Measurements from ENCODE around the gene ZDHHC18. TPM values are rescaled to one million over a fixed set of nuclear protein-coding genes. Genes with fewer than 3 reads are reported as not detected.
"Not testable (repeated sequence)": the region's sequence is repeated elsewhere in the genome, so short reads cannot be mapped to it uniquely, and the experiment has no call there.

ZDHHC18 gene
- total RNA-seq, 1 experiment from 2014 or later = 12.5 TPM

DNA sequence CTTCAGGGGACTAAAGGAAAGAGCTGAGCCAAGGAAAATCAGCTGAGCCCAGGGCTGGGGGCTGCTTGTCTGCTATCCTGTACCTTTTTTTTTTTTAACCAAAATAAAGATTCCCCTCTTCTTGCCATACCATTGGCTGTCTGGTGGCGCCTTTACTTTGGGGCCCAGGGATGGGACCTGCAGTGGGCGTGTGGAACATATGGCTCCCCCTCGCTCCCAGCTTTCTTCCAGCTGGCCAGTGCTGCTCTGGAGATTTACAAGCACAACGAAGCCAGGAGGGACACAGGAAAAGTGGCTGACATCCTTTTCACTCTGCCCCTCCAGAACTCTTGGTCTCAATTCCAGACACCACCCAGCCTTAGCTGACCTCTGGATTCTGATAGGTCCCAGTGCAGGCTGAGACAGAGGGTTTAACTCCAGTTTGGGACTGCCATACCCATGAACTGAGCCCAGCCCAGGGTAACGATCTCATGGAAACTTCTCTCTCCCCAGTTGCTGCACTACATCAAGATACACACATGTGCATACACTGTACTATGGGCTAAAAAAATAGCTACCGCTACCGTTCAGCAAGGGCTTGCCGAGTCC is 31.1 kb downstream of the ZDHHC18 start:
- DNase-seq (ENCODE audit: extremely low read depth, low read depth) = no peak

DNA sequence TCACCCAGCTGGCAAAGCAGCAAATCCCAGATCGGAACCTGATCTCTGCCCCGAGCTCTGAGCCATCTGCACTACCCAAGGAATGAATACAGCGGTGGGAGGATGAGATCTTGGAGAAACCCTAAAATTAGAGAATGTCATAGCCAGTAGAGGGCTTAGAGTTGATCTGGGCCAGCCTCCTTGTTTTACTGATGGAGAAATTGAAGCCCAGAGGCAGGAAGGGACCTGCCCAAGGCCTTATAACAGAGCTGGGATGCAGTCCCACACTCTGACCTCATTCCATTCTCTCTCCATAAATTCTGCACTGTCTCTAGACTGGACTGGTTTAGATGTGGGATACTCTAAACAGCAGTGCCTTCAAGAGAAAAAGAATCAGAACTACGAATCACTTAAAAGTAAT is 31.7 kb downstream of the ZDHHC18 start:
- no peak for DNase-seq (ENCODE audit: extremely low read depth, low read depth)

DNA sequence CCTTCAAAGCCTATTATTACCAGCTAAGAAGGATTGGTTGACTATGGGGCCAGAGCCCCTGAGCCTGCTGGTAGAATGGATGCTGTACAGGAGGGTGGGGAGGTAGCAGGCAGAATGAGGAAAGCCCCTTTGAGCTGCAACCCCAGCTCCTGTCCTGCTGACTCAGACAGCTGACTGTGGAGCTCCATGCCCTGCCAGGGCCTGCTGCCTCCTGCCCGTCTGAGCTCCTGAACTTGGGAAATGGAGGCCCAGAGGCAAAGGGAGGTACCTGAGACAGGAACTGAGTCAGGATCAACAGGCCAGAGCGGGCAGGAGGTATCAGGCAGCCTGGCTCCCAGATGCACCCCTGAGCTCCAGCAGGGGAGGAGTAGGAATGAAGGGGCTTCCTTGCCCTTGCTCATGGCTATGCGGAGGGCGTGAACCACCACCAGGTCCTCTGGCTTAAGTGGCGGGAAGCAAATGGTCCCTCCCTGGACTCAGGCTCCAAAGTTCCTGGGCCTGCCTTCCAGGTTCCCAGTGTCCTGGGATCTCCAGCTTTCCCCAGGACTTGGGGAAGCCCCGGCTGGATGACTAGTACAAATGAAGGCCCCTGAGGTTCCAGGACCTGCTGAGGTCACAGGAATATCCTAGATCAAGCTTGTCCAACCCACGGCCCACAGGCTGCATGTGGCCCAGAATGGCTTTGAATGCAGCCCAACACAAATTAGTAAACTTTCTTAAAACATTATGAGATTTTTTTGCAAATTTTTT is 32.6 kb downstream of the ZDHHC18 start:
- no peak for DNase-seq (ENCODE audit: extremely low read depth, low read depth)

DNA sequence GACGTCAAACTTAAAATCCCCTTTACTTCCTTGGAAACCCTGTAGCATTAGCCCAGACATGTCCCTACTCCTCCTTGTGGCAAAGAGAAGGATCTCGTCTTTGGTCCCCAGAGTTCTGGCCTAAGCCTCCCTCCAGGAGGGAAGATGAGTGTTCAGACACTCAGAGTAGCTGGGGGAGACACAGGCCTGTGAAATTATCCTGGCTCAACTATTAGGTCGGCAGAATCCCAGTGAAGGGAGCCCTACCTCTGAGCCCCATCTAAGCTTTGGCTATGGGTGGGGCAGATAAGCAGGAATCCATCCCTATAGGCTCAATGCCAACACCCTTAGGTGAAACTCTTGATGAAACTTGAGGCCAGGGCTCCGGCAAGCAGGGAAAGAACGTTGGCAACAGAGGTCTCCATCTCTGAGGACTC is 34.8 kb downstream of the ZDHHC18 start:
- DNase-seq (ENCODE audit: extremely low read depth, low read depth) = no peak

DNA sequence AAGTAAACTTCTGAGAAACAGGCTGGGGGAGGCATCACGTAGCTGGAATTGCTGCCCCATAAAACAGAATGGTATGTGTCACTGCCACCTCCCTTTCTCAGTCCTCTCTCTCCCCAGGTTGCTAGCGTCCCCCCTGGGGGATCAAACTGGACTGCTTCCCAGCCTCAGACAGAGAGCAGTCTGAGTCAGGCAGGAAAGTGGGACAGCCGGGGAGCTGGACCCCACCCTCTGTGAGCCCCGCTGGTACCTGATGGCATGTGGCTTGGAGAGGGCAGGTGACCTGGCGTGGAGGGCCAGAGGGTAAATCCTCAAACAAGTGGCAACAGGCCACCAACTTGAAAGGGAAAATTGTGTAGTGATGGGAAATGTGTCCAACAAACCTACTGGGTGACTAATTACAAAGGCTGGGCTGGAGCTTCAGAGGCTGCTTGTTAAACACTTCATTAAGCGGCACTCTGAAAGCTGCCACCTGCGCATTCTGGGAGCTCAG is 35.4 kb downstream of the ZDHHC18 start:
- DNase-seq (ENCODE audit: extremely low read depth, low read depth) = no peak

DNA sequence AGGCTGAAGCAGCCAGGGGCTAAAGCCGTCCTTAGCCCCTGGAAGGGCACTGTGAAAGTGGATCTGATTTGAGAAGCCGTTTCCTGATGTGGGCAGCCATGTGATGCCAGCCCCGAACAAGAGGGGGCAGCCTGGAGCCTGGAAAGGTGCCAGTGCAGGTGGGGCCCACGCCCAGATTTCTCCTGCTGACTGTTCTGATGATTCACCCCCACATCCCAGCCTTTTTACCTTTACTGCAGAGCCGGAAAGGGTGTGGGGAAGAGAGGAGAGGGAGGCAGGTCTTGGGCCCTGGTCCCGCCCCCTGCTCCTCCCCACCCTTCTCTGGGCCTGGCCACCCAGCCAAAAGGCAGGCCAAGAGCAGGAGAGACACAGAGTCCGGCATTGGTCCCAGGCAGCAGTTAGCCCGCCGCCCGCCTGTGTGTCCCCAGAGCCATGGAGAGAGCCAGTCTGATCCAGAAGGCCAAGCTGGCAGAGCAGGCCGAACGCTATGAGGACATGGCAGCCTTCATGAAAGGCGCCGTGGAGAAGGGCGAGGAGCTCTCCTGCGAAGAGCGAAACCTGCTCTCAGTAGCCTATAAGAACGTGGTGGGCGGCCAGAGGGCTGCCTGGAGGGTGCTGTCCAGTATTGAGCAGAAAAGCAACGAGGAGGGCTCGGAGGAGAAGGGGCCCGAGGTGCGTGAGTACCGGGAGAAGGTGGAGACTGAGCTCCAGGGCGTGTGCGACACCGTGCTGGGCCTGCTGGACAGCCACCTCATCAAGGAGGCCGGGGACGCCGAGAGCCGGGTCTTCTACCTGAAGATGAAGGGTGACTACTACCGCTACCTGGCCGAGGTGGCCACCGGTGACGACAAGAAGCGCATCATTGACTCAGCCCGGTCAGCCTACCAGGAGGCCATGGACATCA is 36.5 kb downstream of the ZDHHC18 start, which contains the start of gene SFN:
TSS of gene SFN (plus strand) at position 369 of the 904 bp plus-strand sequence. CDS start at position 433, 64 bp downstream.
- peak; percentile 80 for DNase-seq (ENCODE audit: extremely low read depth, low read depth)

DNA sequence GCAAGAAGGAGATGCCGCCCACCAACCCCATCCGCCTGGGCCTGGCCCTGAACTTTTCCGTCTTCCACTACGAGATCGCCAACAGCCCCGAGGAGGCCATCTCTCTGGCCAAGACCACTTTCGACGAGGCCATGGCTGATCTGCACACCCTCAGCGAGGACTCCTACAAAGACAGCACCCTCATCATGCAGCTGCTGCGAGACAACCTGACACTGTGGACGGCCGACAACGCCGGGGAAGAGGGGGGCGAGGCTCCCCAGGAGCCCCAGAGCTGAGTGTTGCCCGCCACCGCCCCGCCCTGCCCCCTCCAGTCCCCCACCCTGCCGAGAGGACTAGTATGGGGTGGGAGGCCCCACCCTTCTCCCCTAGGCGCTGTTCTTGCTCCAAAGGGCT is 37.2 kb downstream of the ZDHHC18 start:
- no peak for DNase-seq (ENCODE audit: extremely low read depth, low read depth)

DNA sequence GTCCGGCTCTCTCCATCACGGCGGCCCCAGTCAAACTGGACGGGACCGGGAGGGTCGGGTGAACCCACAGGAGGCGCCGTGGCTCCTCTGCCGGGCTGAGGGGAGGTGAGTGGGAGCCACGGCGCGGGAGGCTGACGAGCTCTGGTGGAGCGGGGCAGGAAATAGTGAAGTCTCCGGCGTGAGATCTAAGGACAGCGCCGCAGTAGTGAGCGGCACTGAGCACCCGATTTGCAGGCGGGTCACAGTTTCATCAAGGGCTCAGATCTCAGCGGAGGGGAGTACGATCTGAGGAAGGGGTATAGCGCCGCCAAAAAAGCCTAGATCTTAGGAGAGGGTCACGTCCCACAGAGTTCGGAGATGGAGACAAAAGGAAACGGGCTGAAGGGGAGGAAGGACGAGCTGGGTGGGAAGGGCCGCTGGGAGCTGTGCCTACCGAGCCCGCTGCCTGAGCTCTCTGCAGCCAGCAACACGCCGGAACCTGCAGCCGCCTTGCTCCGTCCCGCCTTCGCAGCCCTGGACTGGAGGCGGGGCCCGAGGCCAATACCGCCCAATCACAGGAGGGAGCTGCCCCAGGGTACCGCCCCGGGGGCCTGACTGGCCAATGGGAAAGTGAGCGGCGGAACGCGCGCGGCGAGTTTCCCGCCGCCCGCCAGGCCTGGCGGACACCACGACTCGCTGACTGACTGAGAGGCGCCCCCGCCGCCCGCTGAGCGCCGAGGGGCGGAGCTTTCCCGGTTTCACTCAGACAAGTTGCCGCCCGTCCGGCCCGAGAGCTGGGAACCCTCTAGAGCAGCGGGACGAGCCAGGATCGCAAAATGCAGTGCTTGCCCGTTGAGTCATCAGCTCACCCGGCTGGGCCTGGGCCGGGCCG is 38.4 kb downstream of the ZDHHC18 start:
- DNase-seq (ENCODE audit: extremely low read depth, low read depth) = peak; percentile 92

DNA sequence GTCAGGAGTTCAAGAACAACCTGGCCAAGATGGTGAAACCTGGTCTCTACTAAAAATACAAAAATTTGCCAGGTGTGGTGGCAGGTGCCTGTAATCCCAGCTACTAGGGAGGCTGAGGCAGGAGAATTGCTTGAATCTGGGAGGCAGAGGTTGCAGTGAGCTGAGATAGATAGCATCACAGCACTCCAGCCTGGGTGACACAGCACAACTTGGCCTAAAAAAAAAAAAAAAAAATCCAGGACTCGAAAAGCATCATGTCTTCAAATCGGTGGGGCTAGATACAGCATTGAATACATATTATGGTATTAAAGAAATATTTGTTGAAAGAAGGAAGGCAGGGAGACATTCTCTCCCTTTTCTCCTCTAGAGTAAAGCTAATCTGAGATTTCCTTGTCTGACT is 46.6 kb downstream of the ZDHHC18 start:
- not testable (repeated sequence) for DNase-seq (ENCODE audit: extremely low read depth, low read depth)

DNA sequence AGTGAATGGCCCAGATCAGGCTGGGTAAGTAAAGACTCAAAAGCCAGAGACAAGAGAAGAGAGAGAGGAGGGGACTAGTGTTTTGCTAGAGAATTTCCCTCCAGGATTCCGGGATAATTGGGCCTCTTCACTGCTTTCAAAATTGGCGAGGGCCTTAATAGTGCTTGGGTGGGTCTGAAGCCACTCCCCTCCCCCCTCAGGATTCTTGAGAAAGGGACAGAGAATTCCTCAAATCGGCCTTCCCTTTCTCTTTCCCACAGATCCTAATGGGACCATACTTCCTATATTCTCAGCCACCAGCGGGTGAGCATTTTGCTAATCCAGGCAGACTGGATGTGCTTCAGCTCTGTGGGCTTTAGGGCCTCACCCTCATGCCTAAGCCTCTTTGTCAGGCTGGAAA is 48.4 kb downstream of the ZDHHC18 start:
- DNase-seq (ENCODE audit: extremely low read depth, low read depth) = no peak

DNA sequence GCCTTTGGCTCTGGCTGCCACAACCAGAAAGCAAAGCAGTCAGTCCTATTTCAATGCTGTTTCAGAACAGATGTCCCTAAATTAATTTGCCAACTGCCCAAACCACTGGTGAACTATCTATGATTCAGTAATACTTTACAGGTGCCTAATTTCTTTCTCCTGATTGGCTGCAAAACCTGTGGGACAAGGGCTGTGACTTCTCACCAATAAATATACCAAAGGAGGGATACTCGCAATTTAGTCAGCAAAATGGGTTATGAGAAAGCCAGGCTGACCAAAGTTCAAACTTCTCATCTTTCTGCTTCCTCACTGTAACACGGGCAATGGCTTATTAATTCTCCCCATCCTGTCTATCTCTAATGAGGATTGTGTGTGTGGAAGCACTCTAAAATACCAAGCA is 50.8 kb downstream of the ZDHHC18 start:
- DNase-seq (ENCODE audit: extremely low read depth, low read depth) = no peak

DNA sequence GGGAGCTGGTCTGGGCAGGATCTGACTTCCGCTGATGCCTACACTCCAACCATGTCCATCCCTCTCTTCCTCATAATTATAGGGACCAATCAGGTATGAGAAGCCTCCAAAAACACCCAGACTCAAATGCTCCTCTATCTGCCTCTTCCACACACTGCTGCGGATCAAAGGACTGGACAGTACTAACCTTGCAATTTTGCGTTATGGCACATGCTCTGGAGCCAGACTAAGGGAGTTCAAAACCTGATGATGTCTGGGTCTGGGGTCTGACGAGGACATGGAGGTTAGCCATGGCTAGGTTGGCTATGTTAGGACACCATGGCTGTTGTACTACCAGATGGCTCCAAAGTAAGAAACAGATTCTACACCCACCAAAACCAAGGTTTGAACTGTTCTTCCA is 53.3 kb downstream of the ZDHHC18 start:
- DNase-seq (ENCODE audit: extremely low read depth, low read depth) = no peak

DNA sequence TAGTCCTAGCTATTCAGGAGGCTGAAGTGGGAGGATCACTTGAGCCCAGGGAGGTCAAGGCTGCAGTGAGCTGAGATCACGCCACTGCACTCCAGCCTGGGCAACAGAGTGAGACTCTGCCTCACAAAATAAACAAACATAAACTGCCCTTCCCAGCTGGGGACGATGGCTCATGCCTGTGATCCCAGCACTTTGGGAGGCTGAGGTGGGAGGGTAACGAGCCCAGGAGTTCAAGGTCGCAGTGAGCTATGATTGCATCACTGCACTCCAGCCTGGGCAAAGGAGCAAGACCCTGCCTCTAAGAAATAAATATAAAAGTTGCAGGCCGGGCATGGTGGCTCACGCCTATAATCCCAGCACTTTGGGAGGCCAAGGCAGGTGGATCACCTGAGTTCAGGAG is 55.1 kb downstream of the ZDHHC18 start:
- DNase-seq (ENCODE audit: extremely low read depth, low read depth) = not testable (repeated sequence)

DNA sequence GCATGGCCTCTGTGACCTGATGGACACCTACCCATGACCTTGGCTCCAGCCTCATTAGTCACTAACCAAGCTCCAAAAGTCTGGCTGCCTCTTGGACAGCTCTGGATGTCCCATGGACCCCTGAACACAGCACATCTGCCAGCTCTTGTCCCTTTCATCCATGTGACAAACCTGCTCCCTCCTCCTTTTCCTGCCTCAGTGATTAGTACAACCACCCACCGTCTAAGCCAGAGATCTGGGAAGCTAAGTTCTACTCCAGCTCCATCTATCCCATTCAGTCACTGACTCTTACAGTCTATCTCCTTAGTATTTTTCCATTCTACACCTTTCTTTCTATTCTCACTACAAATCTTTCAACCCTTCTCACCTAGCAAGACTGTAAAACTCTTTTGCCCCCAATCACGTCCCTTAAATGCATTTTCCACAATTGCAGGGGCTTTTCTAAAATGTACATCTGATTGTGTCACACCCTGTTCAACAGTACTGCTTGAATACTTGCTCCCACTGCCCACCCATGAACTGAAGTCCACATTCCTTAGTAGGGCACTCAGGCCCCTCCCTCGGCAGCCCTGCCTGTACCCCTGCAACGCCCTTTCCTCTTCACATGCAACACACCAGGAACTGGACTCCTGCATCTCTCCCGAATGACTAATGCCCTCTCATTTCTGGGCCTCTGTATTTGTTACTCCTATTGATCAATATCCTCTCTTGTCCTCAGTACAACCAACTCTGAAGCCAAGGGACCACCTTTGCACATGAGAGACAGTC is 56.4 kb downstream of the ZDHHC18 start:
- no peak for DNase-seq (ENCODE audit: extremely low read depth, low read depth)

DNA sequence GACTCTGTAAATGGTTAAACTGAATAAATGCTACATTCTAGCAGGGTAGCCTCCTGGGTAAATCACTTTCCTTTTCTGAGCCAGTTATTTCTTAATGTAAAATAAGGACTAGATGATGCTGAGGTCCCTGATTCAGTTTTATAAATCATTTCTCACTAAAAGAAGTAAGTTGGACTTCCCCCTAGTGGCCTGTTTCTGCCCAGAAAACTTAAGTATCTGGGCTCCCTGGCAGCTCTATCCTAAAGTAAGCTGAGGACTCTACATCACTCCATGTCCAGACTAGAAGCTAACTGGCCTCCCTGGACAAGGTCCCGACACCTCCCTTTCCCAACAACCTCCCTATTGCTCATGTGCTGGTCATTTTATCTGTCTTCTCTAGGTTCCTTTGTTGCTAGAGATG is 60.6 kb downstream of the ZDHHC18 start:
- no peak for DNase-seq (ENCODE audit: extremely low read depth, low read depth)

DNA sequence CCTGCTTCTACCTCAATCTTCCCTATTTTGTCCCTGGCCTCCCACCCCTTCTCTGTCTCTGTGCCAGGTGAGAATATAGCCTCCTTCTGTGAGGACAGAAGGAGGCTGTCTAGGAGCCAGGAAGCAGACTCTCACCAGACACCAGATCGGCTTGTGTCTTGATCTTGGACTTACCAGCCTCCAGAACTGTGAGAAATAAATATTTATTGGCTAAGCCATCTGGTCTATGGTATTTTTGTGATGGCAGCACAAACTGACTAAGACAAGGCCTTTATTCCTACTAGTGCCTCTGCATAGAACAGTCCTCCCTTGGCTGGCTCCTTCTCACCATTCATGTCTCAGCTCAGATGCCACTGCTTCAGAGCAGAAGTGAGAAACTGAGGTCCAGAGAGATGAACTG is 61.7 kb downstream of the ZDHHC18 start:
- no peak for DNase-seq (ENCODE audit: extremely low read depth, low read depth)

DNA sequence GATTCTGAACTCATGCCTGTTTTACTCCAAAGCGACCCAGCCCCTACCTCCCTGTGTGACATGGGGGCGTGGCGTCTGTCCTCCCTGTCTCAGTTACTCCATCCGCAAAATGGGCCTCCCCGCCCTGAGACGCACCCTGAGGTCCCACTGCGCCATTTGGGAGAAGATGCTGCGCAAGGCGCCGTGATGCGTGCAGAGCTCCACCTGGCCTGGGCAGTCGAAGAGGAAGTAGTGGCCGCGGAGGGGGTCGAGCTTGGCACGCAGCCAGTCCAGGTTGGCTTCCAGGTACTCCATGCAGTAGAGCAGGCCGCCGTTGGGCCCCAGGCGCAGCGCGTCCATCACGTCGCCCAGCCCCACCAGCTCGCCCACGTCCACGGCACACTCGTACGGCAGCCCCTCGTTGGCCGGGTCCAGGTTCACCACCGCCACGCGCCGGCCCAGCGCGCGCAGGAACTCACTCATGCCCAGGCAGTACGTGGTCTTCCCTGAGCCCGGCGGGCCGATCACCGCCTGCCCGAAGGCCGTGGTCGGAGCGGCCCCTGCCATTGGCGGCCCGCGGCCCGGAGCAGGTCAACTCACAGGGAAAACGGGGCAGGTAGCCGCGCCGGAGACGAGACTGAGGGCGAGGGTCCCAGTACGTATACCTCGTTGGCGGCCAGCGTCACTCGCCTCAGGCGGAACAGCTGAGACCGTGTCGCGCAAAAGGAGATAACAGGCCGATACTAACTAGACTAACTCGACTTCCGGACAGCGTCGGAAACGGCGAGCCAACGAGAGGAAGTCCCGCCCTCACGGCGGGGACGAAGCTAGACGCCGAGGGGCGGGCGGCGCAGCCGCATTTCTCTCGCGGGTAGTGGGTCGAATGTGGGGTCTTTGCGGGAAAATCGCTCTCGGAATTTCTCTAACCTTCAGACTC is 63.3 kb downstream of the ZDHHC18 start, which contains the start of gene GPN2:
TSS of gene GPN2 (minus strand) at position 733 of the 916 bp plus-strand sequence. CDS start at position 546, 187 bp downstream.
- peak; percentile 50 for DNase-seq (ENCODE audit: extremely low read depth, low read depth)

DNA sequence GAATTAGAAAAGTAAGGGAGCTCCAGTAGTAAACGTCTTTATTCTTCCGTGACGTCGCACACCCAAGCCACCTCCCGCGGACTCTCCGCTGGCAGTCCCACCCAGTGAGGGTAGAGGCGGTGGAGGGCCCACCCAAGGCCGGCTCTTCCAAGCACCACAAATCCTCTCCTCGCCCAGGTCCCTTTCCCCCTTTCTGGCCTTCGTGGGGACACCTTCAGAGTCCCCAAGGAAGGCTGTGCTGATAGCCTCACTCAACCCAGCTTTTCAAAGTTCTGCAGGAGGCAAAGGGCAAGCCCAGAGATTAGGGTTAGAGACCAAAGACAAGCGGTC is 63.9 kb downstream of the ZDHHC18 start:
- DNase-seq (ENCODE audit: extremely low read depth, low read depth) = no peak
